Astrocyte (in vitro differentiated cells and primary cell): ENCODE results near the gene GRM5. TPM values are rescaled to one million over a fixed set of nuclear protein-coding genes. Genes with fewer than 3 reads are reported as not detected.
"Not testable (repeated sequence)": the region's sequence is repeated elsewhere in the genome, so short reads cannot be mapped to it uniquely, and the experiment has no call there.

Experiments used
- DNase-seq: peaks from one replicate; pipeline ENCODE4 v3.0.0-alpha.2; 2010; ENCODE audit warnings: low read depth
- FAIRE-seq: peaks from 2 replicates; lab custom pipeline; 2011; peaks lifted over from hg19 to GRCh38; lab: Jason Lieb, UNC
- H2AFZ ChIP-seq: 2 replicates; pipeline ENCODE4 v1.6.0; 2012; ENCODE audit warnings: low read depth, low read length, inconsistent platforms
- H3K27ac ChIP-seq: 2 replicates; pipeline ENCODE4 v1.5.1; 2011; ENCODE audit warnings: low read depth, low read length, inconsistent platforms
- H3K27me3 ChIP-seq: 2 replicates; pipeline ENCODE4 v1.6.0; 2011; ENCODE audit warnings: low read length, inconsistent platforms; ENCODE audit not compliant: insufficient read depth
- H3K36me3 ChIP-seq: 2 replicates; pipeline ENCODE4 v1.5.1; 2011; ENCODE audit warnings: low read length, inconsistent platforms; ENCODE audit not compliant: insufficient read depth
- H3K4me1 ChIP-seq: 2 replicates; pipeline ENCODE4 v1.5.1; 2011; ENCODE audit warnings: low read length, inconsistent platforms; ENCODE audit not compliant: insufficient read depth
- H3K4me2 ChIP-seq: 2 replicates; pipeline ENCODE4 v1.6.0; 2012; ENCODE audit warnings: low read length, inconsistent platforms
- H3K4me3 ChIP-seq: 2 replicates; pipeline ENCODE4 v1.5.1; 2011; ENCODE audit warnings: low read depth, mild to moderate bottlenecking, low read length, inconsistent platforms; ENCODE audit not compliant: insufficient read depth
- H3K79me2 ChIP-seq: 2 replicates; pipeline ENCODE4 v1.6.0; 2012; ENCODE audit warnings: mild to moderate bottlenecking, low read length, inconsistent platforms; ENCODE audit not compliant: insufficient read depth
- H3K9ac ChIP-seq: 2 replicates; pipeline ENCODE4 v1.6.0; 2012; ENCODE audit warnings: mild to moderate bottlenecking, low read length, inconsistent platforms
- H3K9me3 ChIP-seq: 2 replicates; pipeline ENCODE4 v1.5.1; 2012; ENCODE audit warnings: low read depth, mild to moderate bottlenecking, low read length, inconsistent platforms; ENCODE audit not compliant: insufficient read depth
- H4K20me1 ChIP-seq: 2 replicates; pipeline ENCODE4 v1.6.0; 2012; ENCODE audit warnings: low read length, inconsistent platforms; ENCODE audit not compliant: insufficient read depth
- H3K27ac Mint-ChIP-seq: one replicate; pipeline ENCODE4 v1.8.0; 2021; ENCODE audit warnings: mild to moderate bottlenecking, mixed read lengths; ENCODE audit not compliant: unreplicated experiment
- H3K27me3 Mint-ChIP-seq: one replicate; pipeline ENCODE4 v1.8.0; 2021; ENCODE audit warnings: low read depth, mixed read lengths; ENCODE audit not compliant: unreplicated experiment
- H3K36me3 Mint-ChIP-seq: one replicate; pipeline ENCODE4 v1.8.0; 2021; ENCODE audit warnings: low read depth, mixed read lengths; ENCODE audit not compliant: unreplicated experiment
- H3K4me1 Mint-ChIP-seq: one replicate; pipeline ENCODE4 v1.8.0; 2021; ENCODE audit warnings: low read depth, mixed read lengths; ENCODE audit not compliant: unreplicated experiment
- H3K4me3 Mint-ChIP-seq: one replicate; pipeline ENCODE4 v1.8.0; 2021; ENCODE audit warnings: mild to moderate bottlenecking, moderate library complexity, mixed read lengths; ENCODE audit not compliant: unreplicated experiment
- H3K9me3 Mint-ChIP-seq: one replicate; pipeline ENCODE4 v1.8.0; 2021; ENCODE audit warnings: mild to moderate bottlenecking, mixed read lengths; ENCODE audit not compliant: unreplicated experiment
- CTCF ChIP-seq: IDR thresholded peaks from 2 replicates; pipeline ENCODE4 v1.5.1; 2011; ENCODE audit warnings: low read depth, mild to moderate bottlenecking, inconsistent platforms, low read length, moderate library complexity; ENCODE audit not compliant: insufficient read depth
- EZH2 ChIP-seq: IDR thresholded peaks from 2 replicates; pipeline ENCODE4 v1.6.1; 2012; ENCODE audit warnings: mild to moderate bottlenecking, low read length, inconsistent platforms; ENCODE audit not compliant: insufficient read depth
- total RNA-seq: library from RNA; stranded (reverse); gene quantifications from 2 replicates; pipeline ENCODE4 v1.2.1, GENCODE V29; 2021

Gene GRM5
- total RNA-seq, 1 donor from 2014 or later: 0.30 TPM

GRCh38 chr11:88853963-88854362 lies 211.8 kb downstream of the GRM5 start:
- not testable (repeated sequence) for H3K27ac ChIP-seq, H3K4me1 ChIP-seq, H3K36me3 Mint-ChIP-seq, H3K4me3 Mint-ChIP-seq, H3K4me1 Mint-ChIP-seq, H3K27me3 Mint-ChIP-seq, H2AFZ ChIP-seq, H3K9me3 ChIP-seq, H4K20me1 ChIP-seq, H3K9me3 Mint-ChIP-seq, H3K79me2 ChIP-seq, FAIRE-seq, H3K27ac Mint-ChIP-seq, H3K9ac ChIP-seq, H3K27me3 ChIP-seq, H3K4me3 ChIP-seq, DNase-seq, H3K36me3 ChIP-seq, H3K4me2 ChIP-seq

GRCh38 chr11:88851547-88851946 lies 214.2 kb downstream of the GRM5 start:
- H3K4me1 Mint-ChIP-seq: not testable (repeated sequence)
- FAIRE-seq: peak; percentile 72

GRCh38 chr11:88849773-88850172 lies 216.0 kb downstream of the GRM5 start:
- H3K9me3 Mint-ChIP-seq, H2AFZ ChIP-seq, H3K9me3 ChIP-seq, H3K27me3 ChIP-seq, H3K4me1 ChIP-seq, H3K36me3 Mint-ChIP-seq, H3K79me2 ChIP-seq, H3K4me3 Mint-ChIP-seq, H3K27me3 Mint-ChIP-seq, H4K20me1 ChIP-seq, H3K4me1 Mint-ChIP-seq, FAIRE-seq, H3K9ac ChIP-seq, H3K36me3 ChIP-seq, H3K27ac Mint-ChIP-seq, H3K4me3 ChIP-seq, H3K4me2 ChIP-seq, H3K27ac ChIP-seq, DNase-seq: not testable (repeated sequence)

More at GRCh38 chr11:88851547-88851946, 214.2 kb downstream of the GRM5 start:
- H3K27ac ChIP-seq, H4K20me1 ChIP-seq, H3K27me3 Mint-ChIP-seq, H3K4me1 ChIP-seq, H3K79me2 ChIP-seq, H3K36me3 ChIP-seq, H3K4me3 Mint-ChIP-seq, H3K4me2 ChIP-seq, H3K36me3 Mint-ChIP-seq, H3K27ac Mint-ChIP-seq, H3K9me3 Mint-ChIP-seq, H2AFZ ChIP-seq, H3K9ac ChIP-seq, DNase-seq, H3K9me3 ChIP-seq, H3K4me3 ChIP-seq, H3K27me3 ChIP-seq: not testable (repeated sequence)

- FAIRE-seq (peak; percentile 87), DNase-seq (peak; percentile 73)
- Histone ChIP-seq H3K9ac (no peak overlapping the region), H3K4me2 (no peak overlapping the region), H3K27me3 (no peaks in the 10 kb centered on the region), H3K27ac (no peak overlapping the region), H3K4me3 (no peak overlapping the region), H3K4me1 (no peaks in the 10 kb centered on the region), H2AFZ (no peak overlapping the region), H4K20me1 (no peaks in the 10 kb centered on the region), H3K9me3 (no peaks in the 10 kb centered on the region), H3K79me2 (no peaks in the 10 kb centered on the region), H3K36me3 (no peaks in the 10 kb centered on the region)
- no peaks in the 10 kb centered on the region for H3K4me1 Mint-ChIP-seq
- no peak overlapping the region for H3K4me3 Mint-ChIP-seq
- H3K9me3 Mint-ChIP-seq: no peaks in the 10 kb centered on the region
- no peaks in the 10 kb centered on the region for H3K36me3 Mint-ChIP-seq
- H3K27ac Mint-ChIP-seq: no peak overlapping the region
- TF ChIP-seq EZH2 (no peak), CTCF (no peak)
- H3K27me3 Mint-ChIP-seq: no peaks in the 10 kb centered on the region
Measured at GRCh38 chr11:88849368-88849767, 216.4 kb downstream of the GRM5 start.

- FAIRE-seq: peak; percentile 50
Measured at GRCh38 chr11:88846266-88846665, 219.5 kb downstream of the GRM5 start.

More at GRCh38 chr11:88846266-88846665, 219.5 kb downstream of the GRM5 start:
- not testable (repeated sequence) for H3K27me3 Mint-ChIP-seq, H3K27ac Mint-ChIP-seq, H3K9ac ChIP-seq, DNase-seq, H3K9me3 Mint-ChIP-seq, H3K79me2 ChIP-seq, H3K36me3 Mint-ChIP-seq, H3K4me3 ChIP-seq, H3K27ac ChIP-seq, H3K4me2 ChIP-seq, H4K20me1 ChIP-seq, H3K4me1 Mint-ChIP-seq, H3K27me3 ChIP-seq, H3K4me1 ChIP-seq, H3K4me3 Mint-ChIP-seq, H3K9me3 ChIP-seq, H2AFZ ChIP-seq, H3K36me3 ChIP-seq
